SU-DHL-6 (cell line): Measurements from ENCODE around the gene CHKA.

ENCODE experiments used
- H2AFZ ChIP-seq: fragments of 200-600 bp; sonication (generic); 2 replicates; pipeline ENCODE4 v1.6.1; 2014; ENCODE audit warnings: low read depth, mild to moderate bottlenecking, moderate library complexity, mixed read lengths, antibody characterized with exemption, low read length; ENCODE audit not compliant: severe bottlenecking
- H3F3A ChIP-seq: fragments of 200-600 bp; shearing (Covaris generic); 2 replicates; pipeline ENCODE4 v1.6.0; 2016; ENCODE audit warnings: antibody characterized with exemption, mild to moderate bottlenecking; ENCODE audit not compliant: insufficient read depth
- H3K27ac ChIP-seq: fragments of 200-600 bp; sonication (generic); 2 replicates; pipeline ENCODE4 v1.5.1; 2016; ENCODE audit warnings: low read depth, mild to moderate bottlenecking, low read length, moderate library complexity, mixed read lengths
- H3K27me3 ChIP-seq: fragments of 200-600 bp; sonication (generic), shearing (Covaris generic); 2 replicates; pipeline ENCODE4 v1.6.0; 2014; ENCODE audit warnings: mild to moderate bottlenecking, low read length
- H3K36me3 ChIP-seq: fragments of 200-600 bp; sonication (generic); 2 replicates; pipeline ENCODE4 v1.6.1; 2014; ENCODE audit warnings: mild to moderate bottlenecking, low read length, mixed read lengths
- H3K4me2 ChIP-seq: fragments of 300-600, 200-600 bp; shearing (Covaris generic), sonication (generic); 2 replicates; pipeline ENCODE4 v1.6.0; 2014; ENCODE audit warnings: low read length, low read depth, mild to moderate bottlenecking; ENCODE audit not compliant: poor library complexity, severe bottlenecking
- H3K4me3 ChIP-seq: fragments of 200-600 bp; sonication (generic); 2 replicates; pipeline ENCODE4 v1.5.1; 2014; ENCODE audit warnings: antibody characterized with exemption, low read length, mild to moderate bottlenecking, mixed read lengths; ENCODE audit not compliant: insufficient read depth, poor library complexity, severe bottlenecking
- H3K79me2 ChIP-seq: fragments of 200-600 bp; sonication (generic); 2 replicates; pipeline ENCODE4 v1.6.1; 2014; ENCODE audit warnings: mild to moderate bottlenecking, low read length, moderate library complexity; ENCODE audit not compliant: insufficient read depth
- H3K9ac ChIP-seq: fragments of 200-600 bp; sonication (generic); 2 replicates; pipeline ENCODE4 v1.7.0; 2014; ENCODE audit warnings: mild to moderate bottlenecking, low read length
- H3K9me2 ChIP-seq: fragments of 200-600 bp; sonication (generic); replicated peaks from 2 replicates; pipeline ENCODE4 v1.6.1; 2014; ENCODE audit warnings: low read length; ENCODE audit not compliant: insufficient read depth
- H3K9me3 ChIP-seq: fragments of 200-600 bp; sonication (generic); 2 replicates; pipeline ENCODE4 v1.6.1; 2014; ENCODE audit warnings: low read length, mixed read lengths; ENCODE audit not compliant: insufficient read depth
- H4K20me1 ChIP-seq: fragments of 200-600 bp; sonication (generic); 2 replicates; pipeline ENCODE4 v1.6.1; 2014; ENCODE audit warnings: low read depth, mild to moderate bottlenecking, antibody characterized with exemption, low read length, moderate library complexity, mixed read lengths
- CTCF ChIP-seq: fragments of 200-600 bp; sonication (generic); IDR thresholded peaks from one replicate; pipeline ENCODE4 v1.5.1; 2017; ENCODE audit warnings: antibody characterized with exemption, mild to moderate bottlenecking, low read length, moderate library complexity; ENCODE audit not compliant: insufficient read depth, poor library complexity, severe bottlenecking
- EZH2phosphoT487 ChIP-seq: fragments of 200-600 bp; sonication (generic), shearing (Covaris generic); conservative IDR thresholded peaks from 2 replicates; pipeline ENCODE4 v1.6.1; 2018; ENCODE audit warnings: mild to moderate bottlenecking, antibody characterized with exemption, low read length, moderate library complexity, mixed read lengths

CHKA gene

GRCh38 chr11:68081691-68082090 is 39.5 kb downstream of the CHKA start:
- no peak overlapping the region for H2AFZ ChIP-seq
- no peak for TF ChIP-seq CTCF
- TF ChIP-seq EZH2phosphoT487: no peak
- no peaks in the 10 kb centered on the region for H4K20me1 ChIP-seq
- no peaks in the 10 kb centered on the region for H3K36me3 ChIP-seq
- H3K4me2 ChIP-seq: no peak overlapping the region
- no peak overlapping the region for H3K4me3 ChIP-seq
- H3K9me2 ChIP-seq: no peaks in the 10 kb centered on the region
- no peaks in the 10 kb centered on the region for H3K27me3 ChIP-seq
- no peak overlapping the region for H3K9ac ChIP-seq
- no peak overlapping the region for H3K27ac ChIP-seq
- no peaks in the 10 kb centered on the region for H3K9me3 ChIP-seq
- H3K79me2 ChIP-seq: no peaks in the 10 kb centered on the region
- no peaks in the 10 kb centered on the region for H3F3A ChIP-seq

GRCh38 chr11:68080860-68081259 is 40.3 kb downstream of the CHKA start:
- Histone ChIP-seq H3K9me3 (no peaks in the 10 kb centered on the region), H4K20me1 (no peaks in the 10 kb centered on the region), H3K9ac (no peak overlapping the region), H3K36me3 (no peaks in the 10 kb centered on the region), H3K27me3 (no peaks in the 10 kb centered on the region), H3K27ac (no peak overlapping the region), H3K79me2 (no peaks in the 10 kb centered on the region), H3K4me3 (no peak overlapping the region), H3K9me2 (no peaks in the 10 kb centered on the region), H2AFZ (no peak overlapping the region), H3F3A (no peaks in the 10 kb centered on the region), H3K4me2 (no peak overlapping the region)
- no peak for TF ChIP-seq EZH2phosphoT487
- no peak for TF ChIP-seq CTCF

GRCh38 chr11:68077617-68078582 is 43.3 kb downstream of the CHKA start:
- Histone ChIP-seq H4K20me1 (no peaks in the 10 kb centered on the region), H3F3A (no peaks in the 10 kb centered on the region), H3K36me3 (no peaks in the 10 kb centered on the region), H3K9ac (no peak overlapping the region), H3K27ac (no peak overlapping the region), H3K4me2 (no peak overlapping the region), H3K9me3 (no peaks in the 10 kb centered on the region), H3K9me2 (no peaks in the 10 kb centered on the region), H3K4me3 (no peak overlapping the region), H3K79me2 (no peaks in the 10 kb centered on the region), H3K27me3 (no peaks in the 10 kb centered on the region), H2AFZ (no peak overlapping the region)
- no peak for TF ChIP-seq CTCF
- no peak for TF ChIP-seq EZH2phosphoT487
